GM12878 (cell line): ENCODE results near the gene CNTNAP5.

Experiments used
- CBFB ChIP-seq: IDR thresholded peaks from 2 replicates; pipeline ENCODE4 v1.6.1; 2016; ENCODE audit warnings: antibody characterized with exemption, low read depth
- EED ChIP-seq: sonication (generic); IDR thresholded peaks from 2 replicates; pipeline ENCODE4 v1.6.1; 2016; ENCODE audit warnings: antibody characterized with exemption, low read depth
- EZH2 ChIP-seq: IDR thresholded peaks from 2 replicates; pipeline ENCODE4 v1.6.1; 2012; ENCODE audit warnings: low read depth, mild to moderate bottlenecking, control low read depth, inconsistent platforms, low read length, borderline replicate concordance; ENCODE audit not compliant: control insufficient read depth
- FOXK2 ChIP-seq: fragments of 450-650 bp; IDR thresholded peaks from 2 replicates; pipeline ENCODE4 v1.6.1; 2017; ENCODE audit warnings: mild to moderate bottlenecking, moderate library complexity
- POLR2AphosphoS5 ChIP-seq: IDR thresholded peaks from 2 replicates; pipeline ENCODE4 v1.6.1; 2011; ENCODE audit warnings: mild to moderate bottlenecking, low read length, inconsistent platforms
- TF ChIP-seq, protein P1 (sequence below), 3 experiments: IDR thresholded peaks in 2 of 3; conservative IDR thresholded peaks in 1 of 3; 2 replicates each; pipeline ENCODE4 v1.5.1; 2011; ENCODE audit warnings: low read depth in 3 of 3, low read length in 3 of 3, mild to moderate bottlenecking in 3 of 3, control low read depth in 2 of 3, moderate library complexity in 2 of 3, inconsistent platforms in 1 of 3, mixed read lengths in 1 of 3; ENCODE audit not compliant: control insufficient read depth in 2 of 3, insufficient read depth in 1 of 3; ENCODE audit errors: extremely low read depth in 1 of 3

DNA sequence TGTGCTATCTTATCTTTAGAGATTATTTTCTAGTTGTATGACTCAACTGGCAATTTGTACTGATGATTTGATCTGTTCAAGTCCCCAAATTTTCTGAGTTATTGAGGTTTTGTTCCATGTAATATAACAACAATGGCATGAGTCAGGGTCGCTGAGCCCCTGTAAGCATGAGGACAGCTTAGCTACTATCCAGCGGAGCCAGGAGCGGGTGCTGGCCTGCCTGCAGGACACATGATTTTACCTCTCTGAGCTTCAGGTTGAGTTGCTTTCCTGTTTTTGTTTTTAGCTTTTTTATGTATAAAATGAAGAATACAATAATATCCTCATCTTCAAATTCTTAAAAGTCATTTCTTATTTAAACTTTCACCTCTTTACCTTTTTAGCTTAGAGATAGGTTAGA lies 561.1 kb downstream of the CNTNAP5 start:
- TF ChIP-seq, protein P1, sequence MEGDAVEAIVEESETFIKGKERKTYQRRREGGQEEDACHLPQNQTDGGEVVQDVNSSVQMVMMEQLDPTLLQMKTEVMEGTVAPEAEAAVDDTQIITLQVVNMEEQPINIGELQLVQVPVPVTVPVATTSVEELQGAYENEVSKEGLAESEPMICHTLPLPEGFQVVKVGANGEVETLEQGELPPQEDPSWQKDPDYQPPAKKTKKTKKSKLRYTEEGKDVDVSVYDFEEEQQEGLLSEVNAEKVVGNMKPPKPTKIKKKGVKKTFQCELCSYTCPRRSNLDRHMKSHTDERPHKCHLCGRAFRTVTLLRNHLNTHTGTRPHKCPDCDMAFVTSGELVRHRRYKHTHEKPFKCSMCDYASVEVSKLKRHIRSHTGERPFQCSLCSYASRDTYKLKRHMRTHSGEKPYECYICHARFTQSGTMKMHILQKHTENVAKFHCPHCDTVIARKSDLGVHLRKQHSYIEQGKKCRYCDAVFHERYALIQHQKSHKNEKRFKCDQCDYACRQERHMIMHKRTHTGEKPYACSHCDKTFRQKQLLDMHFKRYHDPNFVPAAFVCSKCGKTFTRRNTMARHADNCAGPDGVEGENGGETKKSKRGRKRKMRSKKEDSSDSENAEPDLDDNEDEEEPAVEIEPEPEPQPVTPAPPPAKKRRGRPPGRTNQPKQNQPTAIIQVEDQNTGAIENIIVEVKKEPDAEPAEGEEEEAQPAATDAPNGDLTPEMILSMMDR (IDR thresholded peaks at IDR 0.05 in 2 of 3, conservative IDR thresholded peaks at IDR 0.05 in 1 of 3; ENCODE audit: control insufficient read depth in 2 of 3, extremely low read depth in 1 of 3, insufficient read depth in 1 of 3, low read depth in 3 of 3, low read length in 3 of 3), result no peak
- TF ChIP-seq EZH2, result no peak
- TF ChIP-seq EED, result no peak
- no peak for TF ChIP-seq POLR2AphosphoS5
- no peak for TF ChIP-seq FOXK2
- TF ChIP-seq CBFB, result no peak
